Spleen (tissue), 7 donors: Measurements from ENCODE around the gene ALG11.

Experiments used
- POLR2AphosphoS5 ChIP-seq, 3 donors: sonication (generic); formaldehyde crosslinking; IDR thresholded peaks; one replicate each; pipeline ENCODE4 v1.5.1; 2017; ENCODE audit warnings: antibody characterized with exemption in 3 of 3
- TF ChIP-seq, protein P1 (sequence below), 11 experiments: fragments of 200-600 bp in 7 of 11; fragments of 450-650 bp in 4 of 11; sonication (generic) in 4 of 11; IDR thresholded peaks in 8 of 11; conservative IDR thresholded peaks in 3 of 11; 1 replicate in 7 of 11; 2 replicates in 4 of 11; pipeline versions ENCODE4 v1.4.0 to v1.8.0; 2016 to 2021; ENCODE audit warnings: antibody characterized with exemption in 11 of 11, inconsistent platforms in 4 of 11, mild to moderate bottlenecking in 1 of 11
- donor health status: DM: no; HTN: no; CAD: no; lungs with moderate emphysema.
- donor health status: DM: no; HTN: no; CAD: no.
- donor health status: DM: no; HTN: no; CAD: no.

DNA sequence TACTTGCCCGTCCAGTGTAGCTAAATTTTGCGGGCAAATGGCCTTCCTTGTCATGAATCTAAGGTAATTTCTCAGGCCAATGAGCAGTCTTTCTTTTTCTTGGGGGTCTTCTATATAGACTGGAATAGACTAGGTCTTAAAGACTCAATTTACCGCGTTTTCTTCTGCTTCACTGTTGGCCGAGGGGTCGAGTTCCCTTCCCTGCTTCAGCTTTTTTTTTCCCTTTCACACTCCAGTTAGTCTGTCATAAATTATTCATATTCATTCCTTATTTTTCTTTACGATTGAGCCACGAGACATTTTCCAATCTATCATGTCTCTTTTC, 276 bp downstream of the ALG11 start:
- TF ChIP-seq, protein P1, sequence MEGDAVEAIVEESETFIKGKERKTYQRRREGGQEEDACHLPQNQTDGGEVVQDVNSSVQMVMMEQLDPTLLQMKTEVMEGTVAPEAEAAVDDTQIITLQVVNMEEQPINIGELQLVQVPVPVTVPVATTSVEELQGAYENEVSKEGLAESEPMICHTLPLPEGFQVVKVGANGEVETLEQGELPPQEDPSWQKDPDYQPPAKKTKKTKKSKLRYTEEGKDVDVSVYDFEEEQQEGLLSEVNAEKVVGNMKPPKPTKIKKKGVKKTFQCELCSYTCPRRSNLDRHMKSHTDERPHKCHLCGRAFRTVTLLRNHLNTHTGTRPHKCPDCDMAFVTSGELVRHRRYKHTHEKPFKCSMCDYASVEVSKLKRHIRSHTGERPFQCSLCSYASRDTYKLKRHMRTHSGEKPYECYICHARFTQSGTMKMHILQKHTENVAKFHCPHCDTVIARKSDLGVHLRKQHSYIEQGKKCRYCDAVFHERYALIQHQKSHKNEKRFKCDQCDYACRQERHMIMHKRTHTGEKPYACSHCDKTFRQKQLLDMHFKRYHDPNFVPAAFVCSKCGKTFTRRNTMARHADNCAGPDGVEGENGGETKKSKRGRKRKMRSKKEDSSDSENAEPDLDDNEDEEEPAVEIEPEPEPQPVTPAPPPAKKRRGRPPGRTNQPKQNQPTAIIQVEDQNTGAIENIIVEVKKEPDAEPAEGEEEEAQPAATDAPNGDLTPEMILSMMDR (IDR thresholded peaks at IDR 0.05 in 8 of 11, conservative IDR thresholded peaks at IDR 0.05 in 3 of 11) = no peak
- no peak for TF ChIP-seq POLR2AphosphoS5 (IDR thresholded peaks at IDR 0.05)
